ENCODE results near the gene EPHA5.

Gene EPHA5

GRCh38 chr4:65482410-65482809 is 187.9 kb downstream of the EPHA5 start:
- H3K4me1 ChIP-seq (ENCODE audit: control insufficient read depth, insufficient read depth, low read length) = peaks cover 5% of the 10 kb centered on the region
- H3K9me3 ChIP-seq (replicated peaks; ENCODE audit: low read length) = no peaks in the 10 kb centered on the region
- H3K27me3 ChIP-seq (ENCODE audit: control insufficient read depth, insufficient read depth, low read length) = no peaks in the 10 kb centered on the region
- no peak overlapping the region for H3K4me3 ChIP-seq (ENCODE audit: low read length)
- H3K4me2 ChIP-seq (ENCODE audit: low read length) = no peak overlapping the region
- H3K9ac ChIP-seq (ENCODE audit: low read depth, low read length) = no peak overlapping the region
- H3K36me3 ChIP-seq (ENCODE audit: insufficient read depth, low read length) = no peaks in the 10 kb centered on the region

GRCh38 chr4:65472531-65472930 is 197.8 kb downstream of the EPHA5 start:
- H3K36me3 ChIP-seq (ENCODE audit: insufficient read depth, low read length) = no peaks in the 10 kb centered on the region
- H3K9me3 ChIP-seq (replicated peaks; ENCODE audit: low read length) = no peaks in the 10 kb centered on the region
- no peaks in the 10 kb centered on the region for H3K4me1 ChIP-seq (ENCODE audit: control insufficient read depth, insufficient read depth, low read length)
- no peaks in the 10 kb centered on the region for H3K27me3 ChIP-seq (ENCODE audit: control insufficient read depth, insufficient read depth, low read length)
- no peak overlapping the region for H3K4me3 ChIP-seq (ENCODE audit: low read length)
- H3K9ac ChIP-seq (ENCODE audit: low read depth, low read length) = no peak overlapping the region
- no peak overlapping the region for H3K4me2 ChIP-seq (ENCODE audit: low read length)

GRCh38 chr4:65467068-65467680 is 203.1 kb downstream of the EPHA5 start:
- Histone ChIP-seq H3K27me3 (ENCODE audit: control insufficient read depth, insufficient read depth, low read length) (no peaks in the 10 kb centered on the region), H3K9ac (ENCODE audit: low read depth, low read length) (no peak overlapping the region), H3K4me1 (ENCODE audit: control insufficient read depth, insufficient read depth, low read length) (no peaks in the 10 kb centered on the region), H3K4me3 (ENCODE audit: low read length) (no peak overlapping the region), H3K4me2 (ENCODE audit: low read length) (no peak overlapping the region), H3K36me3 (ENCODE audit: insufficient read depth, low read length) (no peaks in the 10 kb centered on the region), H3K9me3 (replicated peaks; ENCODE audit: low read length) (no peaks in the 10 kb centered on the region)

- no peaks in the 10 kb centered on the region for H3K36me3 ChIP-seq (ENCODE audit: insufficient read depth, low read length)
Observed at GRCh38 chr4:65461781-65462180, 208.5 kb downstream of the EPHA5 start.

GRCh38 chr4:65457011-65457410 is 213.3 kb downstream of the EPHA5 start:
- no peaks in the 10 kb centered on the region for H3K36me3 ChIP-seq (ENCODE audit: insufficient read depth, low read length)
- no peaks in the 10 kb centered on the region for H3K4me1 ChIP-seq (ENCODE audit: control insufficient read depth, insufficient read depth, low read length)
- H3K27me3 ChIP-seq (ENCODE audit: control insufficient read depth, insufficient read depth, low read length) = no peaks in the 10 kb centered on the region
- H3K9ac ChIP-seq (ENCODE audit: low read depth, low read length) = no peak overlapping the region
- H3K9me3 ChIP-seq (replicated peaks; ENCODE audit: low read length) = no peaks in the 10 kb centered on the region
- no peak overlapping the region for H3K4me3 ChIP-seq (ENCODE audit: low read length)
- no peak overlapping the region for H3K4me2 ChIP-seq (ENCODE audit: low read length)

More at GRCh38 chr4:65461781-65462180, 208.5 kb downstream of the EPHA5 start:
- Histone ChIP-seq H3K9ac (ENCODE audit: low read depth, low read length) (no peak overlapping the region), H3K4me1 (ENCODE audit: control insufficient read depth, insufficient read depth, low read length) (no peaks in the 10 kb centered on the region), H3K27me3 (ENCODE audit: control insufficient read depth, insufficient read depth, low read length) (no peaks in the 10 kb centered on the region), H3K4me3 (ENCODE audit: low read length) (no peak overlapping the region), H3K9me3 (replicated peaks; ENCODE audit: low read length) (no peaks in the 10 kb centered on the region), H3K4me2 (ENCODE audit: low read length) (no peak overlapping the region)

GRCh38 chr4:65456579-65456978 is 213.7 kb downstream of the EPHA5 start:
- Histone ChIP-seq H3K27me3 (ENCODE audit: control insufficient read depth, insufficient read depth, low read length) (no peaks in the 10 kb centered on the region), H3K4me1 (ENCODE audit: control insufficient read depth, insufficient read depth, low read length) (no peaks in the 10 kb centered on the region), H3K4me3 (ENCODE audit: low read length) (no peak overlapping the region), H3K36me3 (ENCODE audit: insufficient read depth, low read length) (no peaks in the 10 kb centered on the region), H3K4me2 (ENCODE audit: low read length) (no peak overlapping the region), H3K9ac (ENCODE audit: low read depth, low read length) (no peak overlapping the region), H3K9me3 (replicated peaks; ENCODE audit: low read length) (no peaks in the 10 kb centered on the region)

- no peak overlapping the region for H3K4me3 ChIP-seq (ENCODE audit: low read length)
- H3K9me3 ChIP-seq (replicated peaks; ENCODE audit: low read length) = no peaks in the 10 kb centered on the region
- H3K4me1 ChIP-seq (ENCODE audit: control insufficient read depth, insufficient read depth, low read length) = no peaks in the 10 kb centered on the region
- H3K4me2 ChIP-seq (ENCODE audit: low read length) = no peak overlapping the region
- no peaks in the 10 kb centered on the region for H3K36me3 ChIP-seq (ENCODE audit: insufficient read depth, low read length)
- H3K27me3 ChIP-seq (ENCODE audit: control insufficient read depth, insufficient read depth, low read length) = no peaks in the 10 kb centered on the region
- no peak overlapping the region for H3K9ac ChIP-seq (ENCODE audit: low read depth, low read length)
Observed at GRCh38 chr4:65453398-65453797, 216.9 kb downstream of the EPHA5 start.

- Histone ChIP-seq H3K27me3 (ENCODE audit: control insufficient read depth, insufficient read depth, low read length) (no peaks in the 10 kb centered on the region), H3K9me3 (replicated peaks; ENCODE audit: low read length) (no peaks in the 10 kb centered on the region), H3K4me2 (ENCODE audit: low read length) (no peak overlapping the region), H3K4me1 (ENCODE audit: control insufficient read depth, insufficient read depth, low read length) (no peaks in the 10 kb centered on the region), H3K9ac (ENCODE audit: low read depth, low read length) (no peak overlapping the region), H3K4me3 (ENCODE audit: low read length) (no peak overlapping the region), H3K36me3 (ENCODE audit: insufficient read depth, low read length) (no peaks in the 10 kb centered on the region)
Observed at GRCh38 chr4:65450899-65451298, 219.4 kb downstream of the EPHA5 start.

GRCh38 chr4:65437102-65437501 is 233.2 kb downstream of the EPHA5 start:
- H3K9ac ChIP-seq (ENCODE audit: low read depth, low read length) = no peak overlapping the region
- no peak overlapping the region for H3K4me2 ChIP-seq (ENCODE audit: low read length)
- no peaks in the 10 kb centered on the region for H3K27me3 ChIP-seq (ENCODE audit: control insufficient read depth, insufficient read depth, low read length)
- H3K9me3 ChIP-seq (replicated peaks; ENCODE audit: low read length) = no peaks in the 10 kb centered on the region
- no peaks in the 10 kb centered on the region for H3K4me1 ChIP-seq (ENCODE audit: control insufficient read depth, insufficient read depth, low read length)
- H3K36me3 ChIP-seq (ENCODE audit: insufficient read depth, low read length) = no peaks in the 10 kb centered on the region
- no peak overlapping the region for H3K4me3 ChIP-seq (ENCODE audit: low read length)

GRCh38 chr4:65422109-65422508 is 248.2 kb downstream of the EPHA5 start:
- Histone ChIP-seq H3K4me2 (ENCODE audit: low read length) (no peak overlapping the region), H3K9me3 (replicated peaks; ENCODE audit: low read length) (no peaks in the 10 kb centered on the region), H3K4me1 (ENCODE audit: control insufficient read depth, insufficient read depth, low read length) (peaks cover under 1% of the 10 kb centered on the region), H3K4me3 (ENCODE audit: low read length) (no peak overlapping the region), H3K9ac (ENCODE audit: low read depth, low read length) (no peak overlapping the region), H3K36me3 (ENCODE audit: insufficient read depth, low read length) (no peaks in the 10 kb centered on the region), H3K27me3 (ENCODE audit: control insufficient read depth, insufficient read depth, low read length) (no peaks in the 10 kb centered on the region)

- no peak overlapping the region for H3K9ac ChIP-seq (ENCODE audit: low read depth, low read length)
- no peak overlapping the region for H3K4me3 ChIP-seq (ENCODE audit: low read length)
- H3K4me2 ChIP-seq (ENCODE audit: low read length) = no peak overlapping the region
- no peaks in the 10 kb centered on the region for H3K36me3 ChIP-seq (ENCODE audit: insufficient read depth, low read length)
- no peaks in the 10 kb centered on the region for H3K9me3 ChIP-seq (replicated peaks; ENCODE audit: low read length)
- H3K27me3 ChIP-seq (ENCODE audit: control insufficient read depth, insufficient read depth, low read length) = no peaks in the 10 kb centered on the region
- peaks cover 6% of the 10 kb centered on the region for H3K4me1 ChIP-seq (ENCODE audit: control insufficient read depth, insufficient read depth, low read length)
Observed at GRCh38 chr4:65420036-65420435, 250.3 kb downstream of the EPHA5 start.

GRCh38 chr4:65416891-65417290 is 253.4 kb downstream of the EPHA5 start:
- no peak overlapping the region for H3K4me2 ChIP-seq (ENCODE audit: low read length)

More at GRCh38 chr4:65416891-65417290, 253.4 kb downstream of the EPHA5 start:
- no peak overlapping the region for H3K4me3 ChIP-seq (ENCODE audit: low read length)
- H3K9ac ChIP-seq (ENCODE audit: low read depth, low read length) = no peak overlapping the region
- H3K4me1 ChIP-seq (ENCODE audit: control insufficient read depth, insufficient read depth, low read length) = peaks cover 6% of the 10 kb centered on the region
- H3K27me3 ChIP-seq (ENCODE audit: control insufficient read depth, insufficient read depth, low read length) = no peaks in the 10 kb centered on the region
- H3K9me3 ChIP-seq (replicated peaks; ENCODE audit: low read length) = no peaks in the 10 kb centered on the region
- no peaks in the 10 kb centered on the region for H3K36me3 ChIP-seq (ENCODE audit: insufficient read depth, low read length)
